Naive thymus-derived CD8-positive, alpha-beta T cell (primary cell): ENCODE results near the gene GYPE. TPM values are rescaled to one million over a fixed set of nuclear protein-coding genes. Genes with fewer than 3 reads are reported as not detected.

ENCODE experiments used
- polyA plus RNA-seq, 3 donors: library from polyadenylated mRNA; unstranded; fragments of 300-500 nt; fragmentation: Illumina TruSeq; gene quantifications; one replicate each; pipeline ENCODE4 v1.2.3, GENCODE V29; 2021
- total RNA-seq, 8 experiments: library from RNA in 2 of 8; stranded (reverse) in 2 of 8; gene quantifications; one replicate each; pipeline ENCODE4 v1.2.3 and lab custom pipeline; 2021 to 2026

Gene GYPE
- total and polyA plus RNA-seq, 5 experiments from 2014 or later = 2.6 to 5.9 (median 5.6) TPM

Other genes with a start within 250 kb of the GYPE start
- gene FREM3, start 204.9 kb downstream of the GYPE start, total RNA-seq = not detected
- gene FREM3, start 204.9 kb downstream of the GYPE start, polyA plus RNA-seq = not detected
- gene GYPB, start 113.8 kb upstream of the GYPE start, total RNA-seq = not detected
- not detected for gene GYPB, start 113.8 kb upstream of the GYPE start, polyA plus RNA-seq
- not detected for gene GYPA, start 235.2 kb upstream of the GYPE start, total RNA-seq
- gene GYPA, start 235.2 kb upstream of the GYPE start, polyA plus RNA-seq = not detected